Gastroesophageal sphincter (tissue), 3 donors: ENCODE measurements around the gene EIF2AK3.

ENCODE experiments used
- EP300 ChIP-seq: sonication (generic); formaldehyde crosslinking; IDR thresholded peaks from one replicate; pipeline ENCODE4 v1.6.1; 2017; ENCODE audit warnings: antibody characterized with exemption, mild to moderate bottlenecking
- POLR2A ChIP-seq, 2 donors: fragments of 450-650 bp; IDR thresholded peaks; one replicate each; pipeline ENCODE4 v1.6.1; 2017; ENCODE audit warnings: antibody characterized with exemption in 2 of 2, mild to moderate bottlenecking in 2 of 2, moderate library complexity in 1 of 2
- POLR2AphosphoS5 ChIP-seq: sonication (generic); formaldehyde crosslinking; IDR thresholded peaks from one replicate; pipeline ENCODE4 v1.6.1; 2017; ENCODE audit warnings: antibody characterized with exemption
- TF ChIP-seq, protein P1 (sequence below), 4 experiments: fragments of 200-600 bp in 2 of 4; fragments of 450-650 bp in 2 of 4; sonication (generic) in 1 of 4; IDR thresholded peaks; one replicate each; pipeline ENCODE4 v1.5.1; 2017 to 2019; ENCODE audit warnings: antibody characterized with exemption in 4 of 4, mild to moderate bottlenecking in 2 of 4, moderate library complexity in 2 of 4

DNA sequence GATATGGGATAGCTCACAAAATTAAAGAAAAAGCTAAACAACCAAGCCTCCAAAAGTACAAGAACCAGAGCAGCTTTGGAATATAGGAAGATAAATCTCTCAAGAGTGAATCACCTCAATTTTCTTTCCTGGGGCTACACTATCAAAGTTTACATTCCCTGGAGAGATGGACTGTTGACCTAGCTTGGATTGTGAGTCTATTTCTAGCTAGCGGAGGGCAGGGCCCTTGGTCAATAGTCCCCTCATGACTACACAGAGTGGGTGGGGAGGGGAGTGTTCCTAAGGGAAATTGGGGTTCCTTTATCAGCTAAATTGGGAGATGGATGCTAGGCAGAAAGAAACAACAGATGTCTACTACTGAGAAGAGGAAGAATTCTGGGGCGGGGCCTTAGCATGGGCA is 29.9 kb upstream of the EIF2AK3 start:
- TF ChIP-seq, protein P1, sequence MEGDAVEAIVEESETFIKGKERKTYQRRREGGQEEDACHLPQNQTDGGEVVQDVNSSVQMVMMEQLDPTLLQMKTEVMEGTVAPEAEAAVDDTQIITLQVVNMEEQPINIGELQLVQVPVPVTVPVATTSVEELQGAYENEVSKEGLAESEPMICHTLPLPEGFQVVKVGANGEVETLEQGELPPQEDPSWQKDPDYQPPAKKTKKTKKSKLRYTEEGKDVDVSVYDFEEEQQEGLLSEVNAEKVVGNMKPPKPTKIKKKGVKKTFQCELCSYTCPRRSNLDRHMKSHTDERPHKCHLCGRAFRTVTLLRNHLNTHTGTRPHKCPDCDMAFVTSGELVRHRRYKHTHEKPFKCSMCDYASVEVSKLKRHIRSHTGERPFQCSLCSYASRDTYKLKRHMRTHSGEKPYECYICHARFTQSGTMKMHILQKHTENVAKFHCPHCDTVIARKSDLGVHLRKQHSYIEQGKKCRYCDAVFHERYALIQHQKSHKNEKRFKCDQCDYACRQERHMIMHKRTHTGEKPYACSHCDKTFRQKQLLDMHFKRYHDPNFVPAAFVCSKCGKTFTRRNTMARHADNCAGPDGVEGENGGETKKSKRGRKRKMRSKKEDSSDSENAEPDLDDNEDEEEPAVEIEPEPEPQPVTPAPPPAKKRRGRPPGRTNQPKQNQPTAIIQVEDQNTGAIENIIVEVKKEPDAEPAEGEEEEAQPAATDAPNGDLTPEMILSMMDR (IDR thresholded peaks at IDR 0.05) = no peak
- TF ChIP-seq POLR2AphosphoS5 = no peak
- TF ChIP-seq POLR2A (IDR thresholded peaks at IDR 0.05) = no peak
- no peak for TF ChIP-seq EP300
